Activated CD4-positive, alpha-beta T cell treated with anti-CD3 and anti-CD28 coated beads for 4 hours (primary cell): ENCODE results near the gene SALL1.

Source experiments
- DNase-seq, 2 donors: peaks; one replicate each; pipeline ENCODE4 v3.0.0-alpha.2; 2020

SALL1 gene

DNA sequence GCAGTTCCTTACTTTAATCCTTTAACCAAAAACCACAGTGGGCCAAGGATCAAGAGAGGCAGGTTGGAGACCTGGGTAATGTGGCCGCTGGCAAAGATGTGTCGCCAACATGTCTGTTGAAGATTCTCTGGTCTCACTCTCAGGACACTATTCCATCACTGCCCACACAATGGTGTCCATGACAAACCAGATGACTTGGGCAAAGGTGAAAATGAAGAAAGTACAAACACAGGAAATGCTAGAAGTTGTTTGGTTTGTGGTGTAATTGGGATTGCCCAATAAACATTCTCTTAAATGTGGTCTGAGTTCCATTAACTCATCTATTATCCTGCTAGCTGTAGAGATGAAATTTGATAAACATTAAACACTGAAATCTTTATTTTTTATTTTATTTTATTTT is 43.3 kb downstream of the SALL1 start:
- no peak for DNase-seq

DNA sequence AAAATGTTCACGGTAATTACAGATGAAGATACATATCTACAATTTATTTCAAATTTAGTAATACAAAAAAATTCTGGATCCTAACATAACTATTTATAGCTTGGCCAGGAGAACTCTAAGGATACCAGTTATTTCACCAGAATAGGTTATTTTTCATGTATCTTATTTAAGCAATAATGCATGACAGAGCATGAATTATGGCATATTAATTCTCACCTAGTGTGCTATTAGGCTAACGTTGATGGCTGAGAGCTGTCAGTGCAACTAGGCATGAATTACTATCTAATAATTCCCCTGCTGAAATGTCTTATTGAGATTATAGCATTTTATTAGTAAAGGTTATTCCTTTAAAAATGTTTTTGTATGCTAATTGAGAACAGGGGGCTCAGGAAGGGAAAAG is 44.5 kb downstream of the SALL1 start:
- no peak for DNase-seq

DNA sequence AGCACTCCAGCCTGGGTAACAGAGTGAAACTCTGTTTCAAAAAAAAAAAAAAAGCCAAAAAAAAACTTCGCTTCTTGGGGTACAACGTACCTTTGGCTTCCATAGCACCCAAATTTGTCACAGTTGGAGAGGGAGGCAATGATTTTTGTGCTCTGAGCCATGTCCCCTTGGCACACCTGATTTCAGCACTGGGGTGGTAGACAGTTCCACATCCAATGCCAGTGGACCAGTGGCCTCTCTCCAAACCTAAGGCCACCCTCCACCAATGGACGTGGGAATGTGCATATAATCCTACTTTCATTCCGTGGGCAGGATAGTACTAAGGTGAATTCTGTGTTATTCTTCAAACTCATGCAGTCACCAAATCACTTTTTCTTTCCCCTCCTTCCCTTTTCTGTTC is 47.5 kb downstream of the SALL1 start:
- DNase-seq: no peak

DNA sequence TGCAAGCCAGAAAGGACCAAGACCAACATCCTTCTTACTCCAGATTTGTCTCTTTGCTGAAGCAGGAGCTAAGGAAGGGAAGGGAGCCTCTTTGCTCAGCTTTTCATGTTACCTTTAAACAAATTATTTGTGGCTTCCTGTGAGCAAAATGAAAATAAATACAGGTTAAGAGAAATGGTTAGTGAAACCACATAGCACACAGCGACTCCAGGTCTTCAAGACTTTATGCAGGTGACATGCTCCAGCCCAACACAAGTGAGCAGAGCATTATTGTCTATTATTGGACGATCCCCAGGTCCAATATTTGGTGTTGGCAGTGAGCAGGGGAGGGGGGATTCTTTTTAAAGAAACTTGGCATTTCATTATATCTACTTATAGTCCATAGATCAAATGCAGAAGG is 53.3 kb downstream of the SALL1 start:
- DNase-seq: no peak

DNA sequence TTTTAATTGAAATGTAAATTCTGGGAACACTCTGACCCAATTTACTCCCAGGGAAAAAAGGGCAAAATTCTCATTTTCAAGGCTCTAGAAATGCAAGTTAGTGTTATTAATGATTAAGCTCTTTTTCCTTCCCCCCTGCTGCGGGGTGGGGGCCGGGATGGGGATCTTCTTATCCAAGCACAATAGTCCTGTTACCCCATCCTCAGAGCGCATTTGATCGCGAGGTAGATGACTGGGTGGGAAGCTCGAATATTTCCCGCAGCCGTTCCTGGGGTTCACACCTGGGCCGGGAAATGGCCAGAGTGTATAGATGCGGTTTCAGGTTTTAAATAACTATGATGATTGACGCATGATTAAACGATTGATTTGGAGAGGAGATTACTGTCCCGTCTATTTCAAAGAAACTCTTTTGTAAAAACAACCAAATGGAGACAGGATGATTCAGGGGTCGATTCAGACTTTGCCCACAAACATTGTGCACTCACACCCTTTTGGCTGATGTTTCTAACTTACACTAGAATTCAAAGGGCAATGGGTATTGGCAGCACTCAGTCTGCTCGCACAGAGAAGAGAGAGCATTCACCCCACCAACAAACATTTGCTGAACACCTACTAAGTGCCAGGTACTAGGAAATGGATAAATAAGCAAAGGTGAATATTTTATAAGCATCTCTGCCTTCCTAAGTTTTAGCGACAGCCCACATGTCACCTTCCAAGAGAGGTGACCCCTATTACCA is 55.0 kb downstream of the SALL1 start:
- DNase-seq: no peak

DNA sequence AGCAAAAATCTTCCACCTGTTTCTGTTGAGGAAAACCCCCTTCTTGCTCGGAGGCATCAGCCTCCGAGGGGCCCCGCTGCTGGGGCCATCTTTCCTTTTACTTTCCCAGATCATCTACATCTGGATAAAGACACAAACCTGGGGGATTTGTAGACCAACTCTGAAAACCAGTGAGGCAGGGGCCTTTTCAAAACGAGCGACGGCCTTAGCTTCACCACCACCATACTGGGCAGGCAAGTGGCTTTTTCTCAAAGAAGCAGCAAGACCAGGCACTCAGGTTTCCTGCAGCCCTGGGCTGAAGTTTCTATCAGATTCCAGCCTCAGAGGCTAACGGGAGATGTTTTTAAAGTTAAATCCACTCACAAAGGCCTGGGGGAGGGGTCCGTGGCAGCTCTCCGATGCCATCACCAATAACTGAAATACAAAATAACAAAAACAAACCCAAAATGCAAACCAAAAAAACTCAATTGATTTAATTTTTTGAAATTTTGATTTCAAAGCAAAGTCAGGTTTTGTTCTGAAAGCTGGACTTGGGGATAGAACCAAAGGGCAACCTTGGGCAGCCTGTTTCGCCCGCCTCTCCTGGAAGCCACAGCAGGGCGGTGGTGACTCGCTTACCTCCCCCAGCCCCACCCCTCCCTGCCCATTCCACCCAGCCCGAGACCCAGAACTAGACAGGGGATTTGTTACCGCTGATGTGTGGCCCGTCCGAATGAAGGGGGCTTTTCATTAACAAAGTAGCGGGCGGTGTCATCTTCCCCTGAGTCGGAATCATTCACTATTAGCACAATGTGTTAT is 55.8 kb downstream of the SALL1 start:
- no peak for DNase-seq

DNA sequence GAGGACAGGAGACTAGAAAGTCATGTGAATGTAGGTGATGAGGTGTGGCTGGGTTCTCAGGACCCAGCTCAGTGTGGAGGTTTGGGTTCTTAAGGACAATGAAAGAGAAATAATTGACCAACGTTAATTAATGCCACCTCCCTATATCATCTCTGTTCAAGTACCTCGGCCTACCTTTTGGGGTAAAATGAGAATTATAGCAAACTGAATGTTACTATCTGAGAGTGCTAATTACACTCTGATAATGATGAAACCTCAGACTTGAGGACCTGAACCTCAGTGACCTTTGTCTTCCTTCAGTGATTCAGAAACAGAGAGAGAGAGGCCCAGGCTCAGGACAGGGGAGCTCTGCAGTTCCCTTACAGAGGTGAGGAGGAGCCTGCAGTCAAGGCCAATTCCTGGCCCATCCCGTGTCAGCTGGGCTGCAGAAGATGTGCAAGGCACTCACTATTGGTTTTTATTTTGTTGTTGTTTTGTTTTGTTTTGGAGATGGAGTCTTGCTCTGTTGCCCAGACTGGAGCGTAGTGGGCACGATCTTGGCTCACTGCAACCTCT is 57.3 kb downstream of the SALL1 start:
- DNase-seq: no peak
